ENCODE data around the gene TAAR5.
"Not testable (repeated sequence)": the region's sequence is repeated elsewhere in the genome, so short reads cannot be mapped to it uniquely, and the experiment has no call there.

Gene TAAR5

GRCh38 chr6:132569170-132569569 is 20.4 kb downstream of the TAAR5 start:
- no peak for DNase-seq

- DNase-seq = no peak
Measured at GRCh38 chr6:132568611-132569010, 20.9 kb downstream of the TAAR5 start.

GRCh38 chr6:132567566-132567965 is 22.0 kb downstream of the TAAR5 start:
- DNase-seq = no peak

GRCh38 chr6:132566404-132566803 is 23.1 kb downstream of the TAAR5 start:
- no peak for DNase-seq

- not testable (repeated sequence) for DNase-seq
Measured at GRCh38 chr6:132560087-132560486, 29.5 kb downstream of the TAAR5 start.

- DNase-seq = no peak
Measured at GRCh38 chr6:132552372-132552771, 37.2 kb downstream of the TAAR5 start, which contains the start of gene TAAR8. TAAR8 (plus strand) TSS chr6:132552672; CDS start chr6:132552693, 21 bp downstream.

GRCh38 chr6:132551214-132551613 is 38.3 kb downstream of the TAAR5 start:
- no peak for DNase-seq

- DNase-seq = no peak
Measured at GRCh38 chr6:132548746-132549463, 40.6 kb downstream of the TAAR5 start.

- DNase-seq = no peak
Measured at GRCh38 chr6:132544826-132545225, 44.7 kb downstream of the TAAR5 start.
